DOHH2 (cell line): Measurements from ENCODE around the gene MAP4K3.
A peak's percentile ranks its signal among the peaks of the same experiment; 100 is the strongest.

Experiments used
- H3F3A ChIP-seq: fragments of 200-600 bp; sonication (generic), shearing (Covaris generic); 2 replicates; pipeline ENCODE4 v1.6.0; 2016; ENCODE audit warnings: antibody characterized with exemption, mild to moderate bottlenecking; ENCODE audit not compliant: control insufficient read depth, insufficient read depth
- H3K27ac ChIP-seq: fragments of 200-600 bp; sonication (generic); 2 replicates; pipeline ENCODE4 v1.5.1; 2014; ENCODE audit warnings: low read depth, mild to moderate bottlenecking, low read length, moderate library complexity
- H3K27me3 ChIP-seq: fragments of 200-600 bp; sonication (generic); 2 replicates; pipeline ENCODE4 v1.6.1; 2014; ENCODE audit warnings: mild to moderate bottlenecking, low read length, mixed read lengths; ENCODE audit not compliant: control insufficient read depth
- H3K36me3 ChIP-seq: fragments of 200-600 bp; sonication (generic); 2 replicates; pipeline ENCODE4 v1.6.1; 2014; ENCODE audit warnings: mild to moderate bottlenecking, low read length, moderate library complexity, mixed read lengths; ENCODE audit not compliant: control insufficient read depth
- H3K4me1 ChIP-seq: fragments of 200-600 bp; sonication (generic); 2 replicates; pipeline ENCODE4 v1.6.1; 2014; ENCODE audit warnings: mild to moderate bottlenecking, low read length, mixed read lengths; ENCODE audit not compliant: control insufficient read depth
- H3K4me2 ChIP-seq: fragments of 200-600 bp; sonication (generic); 2 replicates; pipeline ENCODE4 v1.6.0; 2014; ENCODE audit warnings: mild to moderate bottlenecking, low read length, moderate library complexity
- H3K4me3 ChIP-seq: fragments of 200-600 bp; sonication (generic); 2 replicates; pipeline ENCODE4 v1.5.1; 2014; ENCODE audit warnings: mild to moderate bottlenecking, low read length, mixed read lengths
- H3K79me2 ChIP-seq: fragments of 200-600 bp; sonication (generic); 2 replicates; pipeline ENCODE4 v1.6.1; 2014; ENCODE audit warnings: mild to moderate bottlenecking, low read length, mixed read lengths; ENCODE audit not compliant: control insufficient read depth
- H3K9me2 ChIP-seq: fragments of 200-600 bp; sonication (generic); replicated peaks from 2 replicates; pipeline ENCODE4 v1.6.1; 2014; ENCODE audit warnings: mild to moderate bottlenecking, low read length, mixed read lengths; ENCODE audit not compliant: control insufficient read depth
- H3K9me3 ChIP-seq: fragments of 200-600 bp; sonication (generic); 2 replicates; pipeline ENCODE4 v1.6.1; 2014; ENCODE audit warnings: antibody characterized with exemption, low read length, mixed read lengths; ENCODE audit not compliant: control insufficient read depth, insufficient read depth
- H4K20me1 ChIP-seq: fragments of 200-600 bp; sonication (generic); 2 replicates; pipeline ENCODE4 v1.6.0; 2014; ENCODE audit warnings: low read depth, mild to moderate bottlenecking, antibody characterized with exemption, low read length, moderate library complexity; ENCODE audit not compliant: control insufficient read depth, insufficient read depth
- EZH2phosphoT487 ChIP-seq: fragments of 200-600 bp; sonication (generic); IDR thresholded peaks from 2 replicates; pipeline ENCODE4 v1.6.1; 2017; ENCODE audit warnings: borderline replicate concordance, mild to moderate bottlenecking, antibody characterized with exemption, low read length, moderate library complexity, mixed read lengths
- TF ChIP-seq, protein P1 (sequence below): fragments of 200-600 bp; sonication (generic); IDR thresholded peaks from one replicate; pipeline ENCODE4 v1.5.1; 2014; ENCODE audit warnings: antibody characterized with exemption, mild to moderate bottlenecking, low read depth, low read length; ENCODE audit not compliant: poor library complexity, severe bottlenecking

MAP4K3 gene

DNA sequence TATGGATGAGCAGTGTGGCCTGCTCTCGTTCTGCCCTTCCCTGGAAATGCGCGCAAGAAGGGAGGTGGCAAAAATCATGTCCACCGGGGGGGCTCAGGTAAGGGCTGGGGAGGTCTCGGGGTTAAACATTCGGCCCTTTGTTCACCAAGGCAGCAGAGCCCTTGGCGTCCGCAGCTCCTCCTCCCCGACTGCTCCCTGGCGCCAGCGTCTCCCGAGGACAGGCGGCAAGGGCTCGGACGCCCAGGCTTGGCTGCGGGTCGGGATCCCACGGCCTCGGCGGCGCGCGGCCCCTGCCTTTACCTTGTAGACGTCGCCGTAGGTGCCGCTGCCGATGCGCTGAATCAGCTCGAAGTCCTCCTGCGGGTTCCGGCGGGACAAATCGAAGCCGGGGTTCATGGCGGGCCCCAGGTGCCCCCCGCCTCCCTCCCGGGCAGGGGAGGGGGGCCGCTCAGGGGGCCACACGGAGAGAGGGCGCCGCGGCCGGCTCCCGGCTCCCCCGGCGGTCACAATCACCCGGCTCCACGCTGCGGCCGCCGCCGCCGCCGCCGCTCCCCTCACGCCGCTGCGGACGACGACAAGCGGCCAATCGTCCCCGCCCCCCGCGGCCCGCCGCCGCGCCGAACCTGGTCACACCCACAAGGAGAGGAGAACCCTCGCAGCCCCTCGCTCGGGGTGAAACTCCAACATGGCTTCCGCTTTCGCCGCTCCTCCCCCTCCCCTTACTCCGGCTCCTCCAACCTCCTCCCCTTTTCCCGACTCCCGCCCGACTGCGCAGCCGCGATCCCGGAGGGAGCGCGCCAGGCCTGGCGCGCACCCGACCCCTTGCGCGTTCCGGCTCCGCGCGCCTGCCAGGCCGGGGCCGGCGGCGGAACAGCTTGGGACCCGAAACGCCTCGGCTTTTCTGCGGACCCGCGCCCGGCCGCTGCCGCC lies at the start of gene MAP4K3:
TSS of gene MAP4K3 (minus strand) at position 694 of the 930 bp plus-strand sequence. CDS start at position 396, 298 bp downstream.
- TF ChIP-seq EZH2phosphoT487: no peak; the same call in 1 of the 2 replicates
- TF ChIP-seq, protein P1, sequence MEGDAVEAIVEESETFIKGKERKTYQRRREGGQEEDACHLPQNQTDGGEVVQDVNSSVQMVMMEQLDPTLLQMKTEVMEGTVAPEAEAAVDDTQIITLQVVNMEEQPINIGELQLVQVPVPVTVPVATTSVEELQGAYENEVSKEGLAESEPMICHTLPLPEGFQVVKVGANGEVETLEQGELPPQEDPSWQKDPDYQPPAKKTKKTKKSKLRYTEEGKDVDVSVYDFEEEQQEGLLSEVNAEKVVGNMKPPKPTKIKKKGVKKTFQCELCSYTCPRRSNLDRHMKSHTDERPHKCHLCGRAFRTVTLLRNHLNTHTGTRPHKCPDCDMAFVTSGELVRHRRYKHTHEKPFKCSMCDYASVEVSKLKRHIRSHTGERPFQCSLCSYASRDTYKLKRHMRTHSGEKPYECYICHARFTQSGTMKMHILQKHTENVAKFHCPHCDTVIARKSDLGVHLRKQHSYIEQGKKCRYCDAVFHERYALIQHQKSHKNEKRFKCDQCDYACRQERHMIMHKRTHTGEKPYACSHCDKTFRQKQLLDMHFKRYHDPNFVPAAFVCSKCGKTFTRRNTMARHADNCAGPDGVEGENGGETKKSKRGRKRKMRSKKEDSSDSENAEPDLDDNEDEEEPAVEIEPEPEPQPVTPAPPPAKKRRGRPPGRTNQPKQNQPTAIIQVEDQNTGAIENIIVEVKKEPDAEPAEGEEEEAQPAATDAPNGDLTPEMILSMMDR: peak; percentile 6

DNA sequence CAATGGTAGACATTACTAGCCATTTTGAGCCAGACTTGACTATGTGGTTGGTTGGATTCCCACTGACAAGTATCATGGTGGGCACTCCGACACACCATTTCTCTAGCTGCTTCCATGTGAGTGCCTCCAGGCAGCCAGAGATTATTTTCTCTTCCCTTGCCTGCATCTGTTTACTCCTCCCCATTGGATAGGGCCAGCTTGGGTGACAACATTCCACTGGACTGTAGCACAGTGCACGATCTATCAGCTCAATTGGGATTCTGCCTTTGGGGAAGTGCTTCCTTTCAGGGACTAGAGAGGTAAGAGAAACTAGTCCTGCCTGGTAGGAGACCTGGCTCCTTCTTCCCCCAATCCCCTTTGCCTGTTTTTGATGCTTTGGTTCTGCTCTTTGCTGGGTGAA lies 49.0 kb upstream of the MAP4K3 start:
- no peaks in the 10 kb centered on the region for H4K20me1 ChIP-seq
- H3K9me3 ChIP-seq: no peaks in the 10 kb centered on the region
- no peak overlapping the region for H3K4me3 ChIP-seq
- no peaks in the 10 kb centered on the region for H3F3A ChIP-seq
- H3K27ac ChIP-seq: no peak overlapping the region
- peaks cover 30% of the 10 kb centered on the region for H3K4me1 ChIP-seq
- no peak for TF ChIP-seq EZH2phosphoT487
- TF ChIP-seq, protein P1: no peak
- no peaks in the 10 kb centered on the region for H3K36me3 ChIP-seq
- H3K4me2 ChIP-seq: no peak overlapping the region
- H3K27me3 ChIP-seq: no peaks in the 10 kb centered on the region
- H3K79me2 ChIP-seq: no peaks in the 10 kb centered on the region
- no peaks in the 10 kb centered on the region for H3K9me2 ChIP-seq

More for the DNA sequence above, at the start of gene MAP4K3:
- peaks cover 17% of the 10 kb centered on the region for H3F3A ChIP-seq
- peaks cover 4% of the 10 kb centered on the region; the same call in 1 of the 2 replicates for H4K20me1 ChIP-seq
- peaks cover 48% of the 10 kb centered on the region for H3K79me2 ChIP-seq
- H3K27me3 ChIP-seq: peaks cover 8% of the 10 kb centered on the region
- peak within 1 kb of the TSS; percentile 88 for H3K4me3 ChIP-seq
- H3K36me3 ChIP-seq: peaks cover 3% of the 10 kb centered on the region; the same call in 1 of the 2 replicates
- no peaks in the 10 kb centered on the region for H3K9me3 ChIP-seq
- H3K9me2 ChIP-seq: no peaks in the 10 kb centered on the region
- peak within 1 kb of the TSS; percentile 83 for H3K4me2 ChIP-seq
- peak within 1 kb of the TSS; percentile 16; the same call in 1 of the 2 replicates for H3K27ac ChIP-seq
- H3K4me1 ChIP-seq: peaks cover 35% of the 10 kb centered on the region

GRCh38 chr2:39484620-39485495 lies 47.8 kb upstream of the MAP4K3 start:
- no peaks in the 10 kb centered on the region for H3K36me3 ChIP-seq
- no peak overlapping the region for H3K4me2 ChIP-seq
- H4K20me1 ChIP-seq: no peaks in the 10 kb centered on the region
- no peaks in the 10 kb centered on the region for H3F3A ChIP-seq
- TF ChIP-seq, protein P1: no peak
- no peak for TF ChIP-seq EZH2phosphoT487
- H3K4me1 ChIP-seq: peaks cover 23% of the 10 kb centered on the region
- H3K79me2 ChIP-seq: no peaks in the 10 kb centered on the region
- no peaks in the 10 kb centered on the region for H3K27me3 ChIP-seq
- H3K27ac ChIP-seq: no peak overlapping the region
- no peaks in the 10 kb centered on the region for H3K9me3 ChIP-seq
- no peak overlapping the region for H3K4me3 ChIP-seq
- no peaks in the 10 kb centered on the region for H3K9me2 ChIP-seq
